Measurements from ENCODE around the gene THSD4. TPM values are rescaled to one million over a fixed set of nuclear protein-coding genes. Genes with fewer than 3 reads are reported as not detected.

THSD4 gene
- total RNA-seq, 1 donor from 2014 or later = 13.1 TPM

DNA sequence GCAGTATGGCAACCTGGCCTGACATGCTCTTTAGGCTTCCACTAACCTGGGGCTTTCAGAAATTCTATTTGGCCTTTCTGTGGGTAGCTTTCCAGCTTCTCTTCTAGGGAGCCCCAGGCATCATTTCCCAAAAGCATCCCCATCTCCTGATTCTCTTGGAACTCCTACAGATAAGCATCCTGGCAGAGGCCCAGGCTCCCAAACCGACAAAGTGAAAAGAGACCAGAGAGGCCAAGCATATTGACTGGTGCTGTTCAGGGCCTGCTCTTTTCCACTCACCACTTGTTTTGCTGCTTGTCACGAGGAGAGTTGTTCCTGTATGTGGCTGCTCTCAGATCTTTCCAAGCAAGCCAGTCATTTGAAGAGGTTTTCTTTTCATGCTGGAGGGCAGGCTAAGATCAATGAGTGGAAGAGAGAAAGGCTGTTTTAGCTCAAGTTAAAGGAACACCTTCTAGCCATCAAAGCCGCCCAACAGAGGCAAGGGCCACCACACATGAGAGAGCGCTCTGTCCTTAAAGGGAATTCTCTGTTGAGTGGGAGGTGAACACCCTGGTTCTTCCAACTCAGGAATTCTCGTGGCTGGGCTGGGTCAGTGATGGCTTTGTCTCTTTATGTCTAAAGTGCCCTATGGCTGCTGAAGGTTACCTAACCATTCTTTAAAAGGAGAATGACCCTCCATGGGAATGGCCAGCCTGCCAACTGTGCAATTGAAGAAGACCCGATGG lies 664.0 kb downstream of the THSD4 start:
- no peak for DNase-seq (ENCODE audit: low read depth in 2 of 2)

GRCh38 chr15:71780115-71780976 lies 665.1 kb downstream of the THSD4 start:
- DNase-seq (ENCODE audit: low read depth in 2 of 2) = peak; percentile 63 to 80

GRCh38 chr15:71781179-71781964 lies 666.1 kb downstream of the THSD4 start:
- no peak for DNase-seq (ENCODE audit: low read depth in 2 of 2)

GRCh38 chr15:71781965-71782265 lies 666.6 kb downstream of the THSD4 start:
- no peak for DNase-seq (ENCODE audit: low read depth in 2 of 2)

- peak in 1 of 2 donors; percentile 28 for DNase-seq (ENCODE audit: low read depth in 2 of 2)
Measured at GRCh38 chr15:71782422-71783165, 667.3 kb downstream of the THSD4 start.

DNA sequence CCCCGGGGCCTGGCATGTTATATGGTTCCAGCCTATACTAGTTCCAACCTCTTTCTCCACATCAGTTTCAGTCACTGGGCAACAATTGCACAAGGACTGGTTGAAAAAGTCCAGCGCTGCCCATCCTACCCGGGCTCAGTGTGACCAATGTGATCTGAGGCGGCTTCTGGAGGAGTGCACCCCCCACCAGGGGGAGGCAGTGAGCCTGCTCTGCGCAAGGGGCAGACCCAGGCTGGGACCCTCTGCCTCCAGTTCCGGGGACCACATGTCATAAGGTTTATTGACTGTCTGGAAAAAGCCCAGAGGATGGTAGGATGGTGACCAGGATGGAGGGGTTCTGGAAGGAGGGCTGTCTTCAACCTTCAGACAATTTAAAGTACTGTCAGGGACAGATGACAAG lies 669.4 kb downstream of the THSD4 start:
- no peak for DNase-seq (ENCODE audit: low read depth in 2 of 2)

GRCh38 chr15:71785996-71786395 lies 670.7 kb downstream of the THSD4 start:
- DNase-seq (ENCODE audit: low read depth in 2 of 2) = no peak

DNA sequence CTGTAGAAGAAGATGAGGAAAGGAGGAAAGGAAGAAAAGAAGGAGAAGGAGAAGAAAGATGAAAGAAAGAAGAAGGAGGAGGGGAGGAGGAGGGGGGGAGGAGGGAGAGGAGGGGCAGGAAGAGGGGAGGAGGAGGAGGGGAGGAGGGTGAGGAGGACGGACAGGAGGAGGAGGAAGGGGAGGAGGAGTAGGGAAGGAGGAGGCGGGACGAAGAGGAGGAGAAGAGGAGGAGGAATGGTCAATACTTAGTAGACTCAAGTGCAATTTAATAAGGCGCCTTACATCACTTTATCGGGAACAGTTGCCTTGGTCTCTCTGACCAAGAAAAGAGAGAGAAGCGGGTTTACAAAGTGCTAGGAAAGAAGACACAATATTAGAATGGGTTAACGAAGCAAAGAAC lies 671.4 kb downstream of the THSD4 start:
- DNase-seq (ENCODE audit: low read depth in 2 of 2) = no peak

GRCh38 chr15:71788646-71789579 lies 673.6 kb downstream of the THSD4 start:
- DNase-seq (ENCODE audit: low read depth in 2 of 2) = peak; percentile 60 to 88

DNA sequence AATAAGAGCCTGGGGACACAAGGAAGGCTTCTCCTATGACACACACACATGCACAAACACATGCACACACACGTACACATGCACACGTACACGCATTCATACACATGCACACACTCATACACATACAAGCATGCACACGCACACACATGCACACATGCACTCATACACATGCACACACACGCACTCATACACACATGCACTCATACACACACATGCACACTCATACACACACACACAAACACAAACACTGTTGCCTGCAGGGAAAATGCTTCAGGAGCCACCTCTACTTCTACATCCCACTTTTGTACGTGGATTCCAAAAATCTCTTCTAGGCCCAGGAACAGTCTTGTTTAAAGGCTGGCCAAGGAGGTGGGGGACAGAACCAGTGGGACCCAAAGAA lies 674.3 kb downstream of the THSD4 start:
- DNase-seq (ENCODE audit: low read depth in 2 of 2) = peak in 1 of 2 donors; percentile 8

GRCh38 chr15:71790081-71790480 lies 674.8 kb downstream of the THSD4 start:
- DNase-seq (ENCODE audit: low read depth in 2 of 2) = peak; percentile 45 to 85

DNA sequence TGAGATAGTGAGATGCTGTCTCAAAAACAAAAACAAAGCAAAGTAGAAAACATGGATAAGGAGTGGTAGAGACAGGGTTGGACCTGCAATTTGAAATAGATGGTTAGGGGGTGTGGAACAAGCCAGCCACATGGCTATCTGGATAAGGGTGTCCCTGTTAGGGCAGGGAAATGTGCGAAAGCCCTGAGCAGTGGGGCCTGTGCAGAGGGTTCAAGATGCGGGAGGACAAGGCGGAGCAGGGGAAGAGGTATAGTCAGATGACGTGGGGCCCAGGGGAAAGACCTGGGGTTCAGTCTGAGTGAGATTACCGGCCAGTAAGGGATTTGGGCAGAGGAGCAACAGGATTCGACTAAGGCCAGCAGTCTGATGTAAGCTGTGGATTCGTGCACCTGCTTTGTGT lies 676.7 kb downstream of the THSD4 start:
- DNase-seq (ENCODE audit: low read depth in 2 of 2) = no peak

DNA sequence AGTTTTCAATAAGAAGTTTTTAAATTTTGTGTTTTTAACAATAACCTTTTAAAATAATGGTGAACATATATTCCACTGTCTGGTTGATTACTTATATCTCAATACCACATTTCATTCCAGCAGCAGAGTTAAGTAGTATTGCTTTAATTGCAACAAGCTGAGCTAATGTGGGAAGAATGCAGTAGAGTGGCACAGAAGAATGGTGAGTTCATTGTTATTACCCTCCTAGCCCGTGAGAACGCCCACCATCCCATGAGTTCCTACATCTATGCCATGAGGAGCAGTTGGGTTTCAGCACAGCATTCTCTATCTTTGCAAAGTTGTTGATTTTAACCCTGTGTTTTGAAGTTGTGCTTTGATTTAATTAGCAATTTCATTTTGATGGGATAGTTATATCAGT lies 677.2 kb downstream of the THSD4 start:
- peak in 1 of 2 donors; percentile 85 for DNase-seq (ENCODE audit: low read depth in 2 of 2)

DNA sequence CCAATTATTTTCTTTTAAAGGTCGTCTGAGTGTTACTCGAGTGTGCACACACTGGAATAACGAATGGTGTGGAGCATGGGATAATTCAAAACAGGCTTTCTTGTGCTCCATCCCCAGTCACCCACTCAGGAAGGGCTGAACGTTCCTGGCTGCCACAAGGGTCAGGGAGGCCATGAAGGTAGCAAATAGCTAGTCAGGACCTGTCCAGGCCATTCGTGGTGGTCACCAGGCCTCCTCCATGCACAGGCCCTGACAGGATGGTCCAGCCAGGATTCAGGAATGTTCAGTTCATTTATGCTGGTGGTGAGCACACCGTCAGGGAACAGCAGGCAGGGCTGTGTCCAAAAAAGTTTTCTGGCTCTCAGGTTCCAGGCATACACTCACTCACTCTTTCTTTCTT lies 683.4 kb downstream of the THSD4 start:
- no peak for DNase-seq (ENCODE audit: low read depth in 2 of 2)

GRCh38 chr15:71800190-71800589 lies 684.9 kb downstream of the THSD4 start:
- DNase-seq (ENCODE audit: low read depth in 2 of 2) = no peak

- peak; percentile 60 to 78 for DNase-seq (ENCODE audit: low read depth in 2 of 2)
Measured at GRCh38 chr15:71800835-71801745, 685.8 kb downstream of the THSD4 start.

GRCh38 chr15:71801935-71802655 lies 686.8 kb downstream of the THSD4 start:
- no peak for DNase-seq (ENCODE audit: low read depth in 2 of 2)

- no peak for DNase-seq (ENCODE audit: low read depth in 2 of 2)
Measured at GRCh38 chr15:71802770-71803169, 687.5 kb downstream of the THSD4 start.

GRCh38 chr15:71804226-71804625 lies 689.0 kb downstream of the THSD4 start:
- DNase-seq (ENCODE audit: low read depth in 2 of 2) = no peak
